Measurements from ENCODE around the gene DHCR24.

DNA sequence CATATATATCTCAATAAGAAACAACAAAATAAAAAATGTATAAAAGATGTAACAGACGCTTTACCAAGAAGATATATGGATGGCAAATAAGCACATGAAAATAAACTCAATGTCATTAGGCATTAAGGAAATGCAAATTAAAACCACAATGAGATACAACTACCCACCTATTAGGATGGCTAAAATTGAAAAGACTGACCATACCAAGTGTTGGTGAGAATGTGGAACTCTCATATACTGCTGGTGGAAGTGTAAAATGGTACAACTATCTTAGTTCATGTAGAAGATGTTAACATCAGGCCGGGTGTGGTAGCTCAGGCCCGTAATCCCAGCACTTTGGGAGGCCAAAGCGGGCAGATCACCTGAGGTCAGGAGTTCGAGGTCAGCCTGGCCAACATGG lies 43.5 kb downstream of the DHCR24 start:
- no peak for TF ChIP-seq CTCF (IDR thresholded peaks at IDR 0.05)
- TF ChIP-seq POLR2A (IDR thresholded peaks at IDR 0.05) = no peak
- no peak for TF ChIP-seq POLR2AphosphoS5 (IDR thresholded peaks at IDR 0.05)
